GM21423 (cell line): Measurements from ENCODE around the gene NINJ2.

Experiments
- ATAC-seq: cut with Tn5 transposase; IDR thresholded peaks from one replicate; pipeline ENCODE4 v1.9.1; 2021; ENCODE audit warnings: mild to moderate bottlenecking, moderate library complexity; ENCODE audit not compliant: unreplicated experiment

The NINJ2 gene

DNA sequence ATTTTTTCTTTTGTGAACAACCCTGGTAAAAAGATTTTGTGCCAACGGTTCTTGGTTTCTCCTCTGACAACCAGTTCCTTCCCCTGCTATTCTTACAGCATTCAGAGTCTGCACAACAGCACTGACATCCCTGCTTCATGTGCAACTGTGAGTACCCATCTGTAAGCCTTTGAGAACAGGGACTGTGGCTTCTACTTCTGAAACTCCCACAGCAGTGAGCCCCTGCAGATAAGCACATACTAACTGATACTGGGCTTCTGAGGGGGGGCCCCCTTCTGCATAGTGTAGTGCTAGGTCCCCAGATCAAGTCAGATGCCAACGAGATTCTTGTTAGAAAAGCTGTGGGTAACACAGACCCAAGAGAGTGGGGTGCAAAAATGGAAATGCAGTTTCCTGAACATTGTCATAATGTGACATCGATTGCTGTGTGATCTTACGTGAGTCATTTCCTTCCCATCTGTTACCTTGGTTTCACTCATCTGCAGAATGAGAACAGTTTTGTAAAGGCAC lies 11.1 kb upstream of the NINJ2 start:
- peak; percentile 80 for ATAC-seq

DNA sequence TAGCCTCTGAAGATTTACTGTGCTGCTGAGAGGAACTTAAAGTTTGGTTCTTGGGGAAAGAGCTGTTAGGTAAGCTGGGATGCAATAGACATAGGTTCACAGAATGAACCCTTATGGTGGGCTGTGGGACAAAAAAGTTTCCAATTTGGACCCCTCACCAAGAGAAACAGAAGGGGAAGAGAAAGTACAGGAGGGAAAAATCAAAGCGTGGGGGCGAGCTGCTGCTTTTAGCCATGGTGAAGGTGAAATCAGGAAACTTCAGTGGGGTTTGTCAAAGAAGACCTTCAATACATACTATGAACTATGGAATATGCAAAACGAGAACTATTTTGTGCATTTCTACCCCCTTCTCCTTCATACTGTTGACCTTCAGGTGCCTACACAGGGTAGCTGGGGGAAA lies 10.6 kb upstream of the NINJ2 start:
- ATAC-seq, result peak; percentile 10

DNA sequence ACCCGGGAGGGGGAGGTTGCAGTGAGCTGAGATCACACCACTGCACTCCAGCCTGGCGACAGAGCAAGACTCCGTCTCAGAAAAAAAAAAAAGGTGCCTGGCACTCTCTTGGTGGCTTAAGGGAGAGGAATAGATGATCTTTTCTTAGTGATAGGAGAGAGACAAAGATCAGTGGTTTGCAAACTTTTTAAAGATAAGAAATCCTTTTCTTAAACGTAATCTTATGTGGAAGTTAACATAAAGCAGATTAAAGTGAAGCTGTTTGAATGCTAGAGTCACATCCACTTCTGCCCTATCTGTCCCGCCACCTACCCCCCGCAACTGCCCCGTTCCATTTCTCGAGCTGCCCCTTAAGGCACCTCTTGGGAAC lies 6.3 kb upstream of the NINJ2 start:
- no peak for ATAC-seq

DNA sequence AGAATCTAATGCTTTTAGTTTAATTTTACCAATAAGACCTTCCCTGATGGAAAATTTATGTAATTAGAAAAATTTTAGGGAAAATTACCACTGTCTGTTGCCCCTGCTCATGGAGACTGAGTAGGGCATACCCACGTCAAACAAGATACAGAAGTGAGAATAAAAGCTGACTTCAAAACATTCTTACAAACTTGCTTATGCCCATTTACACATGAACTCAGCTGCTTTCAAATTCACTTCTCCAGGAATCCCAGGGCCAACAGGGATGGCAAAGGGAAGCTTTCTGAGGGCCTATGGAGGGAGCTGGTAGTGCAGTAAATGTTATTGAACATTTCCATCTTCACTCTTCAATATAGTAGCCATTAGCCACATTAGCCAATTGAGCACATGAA lies 4.8 kb upstream of the NINJ2 start:
- ATAC-seq, result no peak

DNA sequence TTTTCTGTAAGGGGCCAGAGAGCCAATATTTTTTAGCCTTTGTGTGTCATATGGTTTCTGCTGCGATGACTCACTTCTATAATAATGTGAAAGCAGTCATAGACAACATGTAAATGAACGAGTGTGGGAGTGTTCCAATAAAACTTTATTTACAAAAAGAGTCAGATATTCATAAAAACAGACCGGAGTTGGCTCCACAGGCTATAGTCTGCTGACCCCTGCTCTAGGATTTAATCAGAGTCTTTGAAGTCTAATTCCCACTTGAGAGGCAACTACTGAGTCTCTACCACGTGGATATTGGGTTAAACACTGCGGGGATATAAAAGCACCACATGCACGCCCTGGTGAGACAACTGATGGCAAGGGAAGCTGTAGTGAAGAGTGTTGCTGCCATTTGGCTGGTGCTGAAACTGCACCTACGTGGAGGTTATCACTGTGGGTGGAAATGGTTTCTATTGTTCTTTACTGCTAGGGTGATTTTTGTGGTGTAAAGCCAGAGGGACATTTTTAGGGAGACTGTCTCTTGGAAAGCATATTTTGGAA lies 3.6 kb upstream of the NINJ2 start:
- ATAC-seq, result no peak

DNA sequence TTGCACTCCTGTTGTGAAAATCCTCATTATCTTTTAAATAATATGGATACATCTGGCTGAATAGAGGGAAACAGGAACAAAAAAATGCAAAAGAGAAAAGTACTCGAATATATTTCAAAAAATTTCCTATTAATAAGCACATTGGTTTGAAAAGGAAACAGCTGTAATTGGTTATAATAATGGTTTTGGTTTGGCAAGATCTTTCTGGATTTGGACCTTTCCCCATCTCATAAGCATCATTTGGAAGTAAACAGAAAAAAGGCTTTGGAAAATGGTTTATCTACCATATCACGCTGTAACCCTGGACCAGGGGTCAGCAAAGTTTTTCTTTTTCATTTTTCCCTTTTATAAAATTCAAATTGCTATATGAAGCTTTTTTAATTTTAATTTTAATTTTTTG lies 2.8 kb upstream of the NINJ2 start:
- no peak for ATAC-seq

DNA sequence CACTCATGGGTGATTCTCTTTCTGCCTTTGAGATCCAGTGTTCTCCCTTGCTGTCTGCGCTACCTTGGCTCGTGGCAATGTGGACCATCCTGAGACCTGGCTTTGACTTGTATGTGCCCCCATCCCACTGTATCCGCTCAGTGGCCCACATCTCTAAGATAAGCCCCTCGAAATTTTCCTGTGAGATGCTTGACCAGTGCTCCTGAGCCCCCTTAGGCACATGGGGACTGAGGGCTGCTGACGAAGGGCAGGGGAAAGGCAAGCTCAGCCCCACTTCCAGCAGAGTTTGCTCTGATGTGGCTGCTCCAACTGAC lies 1.5 kb upstream of the NINJ2 start:
- ATAC-seq, result no peak

DNA sequence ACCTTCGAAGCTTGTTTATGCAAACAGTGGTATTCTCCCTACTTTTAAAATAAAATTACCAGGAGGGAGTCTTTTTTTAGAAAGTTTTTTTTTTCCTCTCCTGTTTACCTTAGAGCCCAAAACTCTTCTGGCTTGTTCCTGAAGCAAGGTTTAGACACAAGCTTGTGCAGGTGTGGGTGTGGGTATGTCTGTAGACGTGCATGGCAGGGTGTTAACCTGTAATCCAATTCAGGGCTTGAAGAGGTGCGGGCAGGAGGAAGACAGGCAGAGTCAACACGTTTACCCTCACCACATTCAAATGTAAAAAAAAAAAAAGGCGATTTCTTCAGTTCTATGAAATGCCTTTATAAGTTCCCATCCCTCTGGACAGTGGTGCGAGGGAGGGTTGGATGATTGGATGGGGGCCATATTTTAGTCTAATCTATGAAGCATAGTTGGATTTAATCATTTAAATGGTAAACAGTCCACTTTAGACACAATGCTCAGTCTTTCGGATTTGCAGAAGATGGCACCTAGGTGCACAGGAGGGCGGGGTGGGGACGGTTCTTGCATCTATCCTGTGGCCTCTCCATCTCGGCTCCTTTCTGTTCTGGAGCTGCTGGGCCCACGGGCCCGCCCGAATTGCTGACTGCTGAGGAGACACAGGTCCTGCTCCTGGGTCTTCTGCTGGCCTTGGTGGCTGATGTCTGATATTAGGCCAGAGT lies 982 bp upstream of the NINJ2 start:
- no peak for ATAC-seq

DNA sequence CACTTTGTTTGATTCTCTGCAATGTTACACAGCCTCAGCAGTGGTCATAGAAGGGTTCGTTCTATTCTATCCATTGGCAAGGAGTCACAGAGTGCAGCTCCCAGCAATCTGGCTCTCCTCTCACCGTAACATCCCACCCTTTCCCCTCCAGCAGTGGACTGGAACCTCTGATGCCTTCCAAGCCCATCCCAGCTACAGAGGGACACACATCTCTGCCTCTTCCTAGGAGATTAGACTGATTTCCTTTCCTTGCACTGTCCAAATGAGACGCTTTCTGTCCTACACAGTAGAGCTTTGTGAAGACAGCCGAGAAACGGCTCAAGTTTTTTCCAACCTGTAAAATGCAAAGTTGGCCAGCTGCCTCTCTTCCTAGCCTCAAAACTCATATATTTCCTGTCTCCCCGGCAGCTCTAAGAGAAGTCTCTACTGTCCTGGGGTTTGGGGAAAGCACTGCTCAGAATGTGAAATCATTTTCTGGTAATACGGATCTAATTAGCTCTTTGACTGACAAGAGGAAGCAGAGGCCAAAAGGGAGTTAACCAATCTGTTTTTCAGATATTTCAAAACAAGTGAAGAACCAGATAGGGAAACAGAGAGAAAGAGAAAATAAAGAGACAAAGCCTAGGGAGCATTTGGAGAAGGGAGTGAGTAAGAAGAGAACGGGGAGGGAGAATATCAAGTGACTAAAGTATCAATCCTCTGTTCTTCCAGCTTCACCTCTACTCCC lies 516 bp downstream of the NINJ2 start:
- no peak for ATAC-seq

DNA sequence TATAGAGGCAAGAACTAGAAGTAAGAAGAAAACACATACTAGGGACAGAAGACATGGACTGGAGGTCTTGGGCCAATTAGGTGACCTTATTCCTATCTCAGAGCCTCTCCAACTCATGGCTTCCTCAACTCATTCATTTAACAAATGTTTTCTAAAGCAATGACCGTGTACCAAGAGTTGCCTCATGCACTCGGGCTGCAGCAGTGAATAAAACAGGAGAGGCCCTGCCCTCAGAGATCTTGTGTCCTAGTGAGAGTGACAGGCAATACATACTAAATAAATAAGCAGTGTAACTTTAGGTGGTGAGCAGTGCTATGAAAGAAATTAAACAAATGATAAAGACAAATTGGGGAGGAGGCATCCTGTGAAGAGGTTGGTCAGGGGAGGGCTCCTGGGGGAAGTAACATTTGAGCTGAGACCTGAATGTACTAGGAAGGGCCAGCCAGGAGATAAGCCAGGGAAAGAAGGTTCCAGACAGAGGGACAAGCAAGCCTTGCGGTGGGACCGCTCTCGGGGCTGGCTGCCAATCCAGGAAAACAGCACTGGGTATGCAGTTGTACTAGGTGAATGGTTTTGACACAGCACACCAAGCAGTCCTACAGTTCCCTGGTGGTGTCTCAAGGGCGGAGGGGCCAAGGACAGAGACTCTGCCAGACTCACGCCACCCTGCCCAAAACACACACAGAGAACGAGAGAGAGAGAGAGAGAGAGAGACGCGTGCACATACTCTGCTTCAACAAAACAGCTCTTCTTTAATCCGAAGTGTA lies 1.3 kb downstream of the NINJ2 start:
- no peak for ATAC-seq

DNA sequence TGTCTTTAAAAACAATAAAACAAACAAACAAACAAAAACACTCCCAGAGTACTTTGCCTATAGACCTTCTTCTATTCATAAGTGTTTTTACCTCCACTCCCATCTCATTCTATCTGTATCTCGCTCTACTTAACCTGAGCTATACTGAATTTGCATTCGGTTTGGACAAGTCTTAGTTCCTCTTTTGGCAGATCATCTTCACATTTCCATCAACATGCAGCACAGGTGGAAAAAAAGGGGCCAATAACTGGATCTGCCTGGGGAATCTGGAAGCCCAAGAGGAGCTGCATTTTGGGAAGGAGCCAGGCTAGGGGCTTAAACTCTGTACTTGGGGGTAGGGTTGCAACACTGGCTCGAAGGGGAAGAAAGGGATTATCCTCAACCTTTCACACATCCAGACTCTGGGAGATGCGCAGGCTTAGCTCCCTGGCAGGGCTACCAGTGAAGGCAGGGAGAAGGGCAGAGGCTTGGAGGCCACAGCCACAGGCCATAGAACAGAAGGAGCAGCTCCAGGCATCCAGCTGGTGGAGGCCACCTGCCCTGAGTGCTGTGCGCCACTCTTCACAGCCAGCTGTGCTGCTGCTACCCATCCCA lies 4.1 kb downstream of the NINJ2 start:
- ATAC-seq, result peak; percentile 82

DNA sequence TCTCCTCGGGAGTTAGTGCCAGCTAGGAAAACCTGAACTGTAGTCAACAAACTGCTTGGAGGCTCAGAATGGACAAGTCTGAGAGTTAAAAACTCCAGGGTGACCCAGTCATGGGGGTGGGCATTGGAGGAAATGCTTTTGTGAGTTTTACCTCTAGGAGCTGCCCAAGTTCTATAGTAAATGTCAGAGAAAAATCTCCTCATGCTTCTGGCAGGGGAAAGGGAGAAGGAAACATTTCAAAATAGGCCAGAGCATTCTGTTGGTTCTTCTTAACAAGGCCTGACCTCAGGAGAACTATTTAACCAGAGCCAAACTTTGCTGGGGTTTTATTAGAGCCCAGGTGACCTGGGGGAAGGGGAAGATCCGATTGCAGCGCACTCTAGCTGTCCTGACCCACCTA lies 12.3 kb downstream of the NINJ2 start:
- no peak for ATAC-seq

DNA sequence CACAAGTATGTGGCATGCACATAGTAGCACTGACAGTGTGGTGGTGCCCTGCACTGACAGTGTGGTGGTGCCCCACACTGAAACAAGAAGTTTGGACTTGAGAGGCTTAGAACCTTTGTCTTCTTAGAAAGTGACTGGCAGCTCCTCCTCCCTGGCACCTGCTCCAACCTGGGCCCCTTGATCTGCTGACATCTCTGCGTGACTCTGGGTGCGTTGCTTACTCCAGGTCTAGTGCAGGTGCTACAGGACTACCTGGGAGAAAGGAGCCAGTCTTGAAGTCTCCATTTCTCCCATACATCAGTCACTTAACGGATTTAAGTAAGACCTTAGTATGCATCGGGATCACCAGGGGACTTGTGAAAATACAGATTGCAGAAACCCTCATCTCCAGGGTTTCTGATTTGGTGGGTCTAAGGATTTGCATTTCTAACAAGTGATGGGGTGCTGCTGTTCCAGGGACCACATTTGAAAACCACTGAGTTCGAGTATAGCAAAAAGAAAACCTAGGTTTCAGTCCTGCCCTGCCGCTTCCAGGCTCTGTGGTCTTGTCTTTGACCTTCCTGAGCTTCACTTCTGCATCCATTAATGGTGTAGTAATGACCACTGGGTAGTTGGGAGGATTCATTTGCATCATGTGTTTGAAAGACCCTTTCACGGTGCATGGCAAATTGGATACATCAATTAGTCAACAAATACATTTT lies 15.7 kb downstream of the NINJ2 start:
- ATAC-seq, result no peak

DNA sequence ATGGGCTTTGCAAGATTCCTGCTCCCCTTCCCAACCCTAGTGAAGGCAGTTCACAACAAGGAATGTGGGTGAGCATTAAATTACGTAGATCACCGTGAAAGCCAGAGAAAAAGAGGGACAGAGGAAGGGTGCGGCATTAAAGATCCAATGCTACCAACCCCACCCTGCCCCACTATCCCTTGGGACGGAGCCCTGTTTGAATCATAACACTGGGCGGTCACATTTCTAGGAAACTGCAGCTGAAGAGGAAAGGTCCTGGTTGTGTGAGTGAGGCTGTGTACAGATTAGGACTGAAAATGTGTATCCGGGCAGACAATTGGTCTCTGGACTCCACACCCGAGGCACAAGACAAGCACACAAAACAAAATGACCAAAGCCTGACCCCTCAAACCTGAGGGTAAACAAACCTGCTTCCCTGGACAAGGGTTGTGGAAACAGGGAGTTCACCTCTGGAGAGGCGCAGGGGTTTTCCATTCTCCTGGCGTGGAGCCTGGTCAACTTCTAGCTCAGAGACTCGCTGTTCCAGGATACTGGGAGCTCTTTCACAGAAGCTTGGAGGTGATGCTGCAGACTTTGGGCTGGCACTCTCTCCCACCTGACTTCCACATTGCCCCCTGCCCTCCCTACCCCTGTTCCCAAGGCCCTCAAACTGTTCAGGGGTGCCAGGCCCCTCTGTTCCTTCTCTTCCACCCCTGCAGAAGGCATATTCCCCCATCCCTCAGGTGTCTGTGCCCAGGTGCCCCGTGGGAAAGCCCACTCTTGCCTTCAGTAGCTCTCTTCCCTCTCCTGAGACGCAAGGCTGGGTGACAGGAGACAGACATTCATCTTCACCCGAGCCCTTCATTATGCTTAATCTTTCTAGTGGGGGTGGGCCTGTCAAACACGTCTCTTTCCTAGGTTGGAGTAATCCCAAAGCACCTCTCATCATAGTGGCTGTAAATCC lies 16.5 kb downstream of the NINJ2 start:
- ATAC-seq, result no peak

DNA sequence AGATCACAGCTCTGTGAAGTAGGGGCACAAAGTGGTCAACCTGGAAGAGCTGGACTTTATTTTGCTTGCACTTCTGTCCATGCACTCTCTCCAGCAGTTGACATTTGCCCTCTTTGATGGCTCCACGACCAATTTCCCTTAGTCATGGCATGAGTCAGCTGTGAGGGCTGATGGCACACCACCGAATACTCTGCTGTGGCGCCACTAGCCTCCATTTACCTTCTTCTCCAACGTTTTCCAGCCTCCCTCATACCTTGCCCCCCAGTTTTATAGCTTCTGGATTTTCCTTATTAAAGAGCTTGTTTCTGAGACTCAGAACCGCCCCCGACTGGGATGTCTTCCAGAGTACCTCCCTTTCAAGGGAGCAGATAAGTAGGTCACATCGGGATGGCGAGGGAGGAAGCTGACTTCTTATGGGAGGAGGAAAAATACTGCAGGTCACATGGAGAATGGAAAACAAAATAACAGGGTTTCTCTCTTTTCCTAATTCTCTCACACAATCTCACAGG lies 17.6 kb downstream of the NINJ2 start:
- ATAC-seq, result no peak

DNA sequence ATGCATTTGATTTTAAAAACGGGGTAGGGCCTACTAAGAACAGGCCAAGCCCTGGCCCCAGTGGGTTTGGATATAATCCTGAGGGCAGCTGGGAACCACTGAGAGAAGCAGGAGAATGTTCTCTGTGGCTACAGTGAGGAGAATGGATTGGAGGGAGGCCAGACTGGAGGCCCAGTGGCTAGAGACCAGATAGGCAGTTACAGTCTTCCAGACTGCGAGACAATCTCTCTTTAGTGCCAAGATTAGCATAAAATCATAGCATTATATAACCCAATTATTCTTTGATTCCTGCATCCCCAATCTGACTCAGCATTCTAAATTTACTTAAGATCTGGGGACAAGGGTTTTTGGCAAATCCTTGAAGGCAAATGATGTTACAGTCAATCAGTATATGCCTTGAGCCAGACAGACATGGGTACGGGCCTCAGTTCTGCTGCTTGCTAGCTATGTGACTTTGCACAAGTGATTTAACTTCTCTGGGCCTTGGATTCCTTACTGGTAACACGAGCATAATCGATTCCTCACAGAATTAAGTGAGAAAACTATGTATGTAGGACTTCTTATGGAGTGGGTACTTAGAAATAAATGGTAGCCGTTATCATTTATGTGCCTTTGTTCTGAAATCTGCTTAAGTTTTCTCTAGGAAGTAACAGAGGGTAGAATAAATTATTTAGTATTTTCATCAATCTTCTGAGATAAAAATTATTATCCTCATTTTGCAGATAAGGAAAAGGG lies 18.3 kb downstream of the NINJ2 start:
- ATAC-seq, result no peak

DNA sequence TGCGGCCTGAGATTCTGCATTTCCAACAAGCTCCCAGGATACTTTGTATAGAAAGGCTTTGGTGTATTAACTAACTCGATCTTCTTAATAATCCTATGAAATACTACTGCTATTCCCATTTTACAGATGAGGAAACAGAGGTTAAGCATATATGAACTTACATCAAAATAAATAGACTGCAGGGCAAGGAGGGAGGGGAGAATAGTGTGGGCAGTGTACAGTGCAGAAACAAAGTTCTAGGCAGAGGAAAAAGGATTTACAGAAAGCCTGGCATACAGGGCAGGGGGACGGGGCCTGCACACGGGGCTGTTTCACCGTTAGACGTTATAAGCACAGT lies 19.0 kb downstream of the NINJ2 start:
- no peak for ATAC-seq

DNA sequence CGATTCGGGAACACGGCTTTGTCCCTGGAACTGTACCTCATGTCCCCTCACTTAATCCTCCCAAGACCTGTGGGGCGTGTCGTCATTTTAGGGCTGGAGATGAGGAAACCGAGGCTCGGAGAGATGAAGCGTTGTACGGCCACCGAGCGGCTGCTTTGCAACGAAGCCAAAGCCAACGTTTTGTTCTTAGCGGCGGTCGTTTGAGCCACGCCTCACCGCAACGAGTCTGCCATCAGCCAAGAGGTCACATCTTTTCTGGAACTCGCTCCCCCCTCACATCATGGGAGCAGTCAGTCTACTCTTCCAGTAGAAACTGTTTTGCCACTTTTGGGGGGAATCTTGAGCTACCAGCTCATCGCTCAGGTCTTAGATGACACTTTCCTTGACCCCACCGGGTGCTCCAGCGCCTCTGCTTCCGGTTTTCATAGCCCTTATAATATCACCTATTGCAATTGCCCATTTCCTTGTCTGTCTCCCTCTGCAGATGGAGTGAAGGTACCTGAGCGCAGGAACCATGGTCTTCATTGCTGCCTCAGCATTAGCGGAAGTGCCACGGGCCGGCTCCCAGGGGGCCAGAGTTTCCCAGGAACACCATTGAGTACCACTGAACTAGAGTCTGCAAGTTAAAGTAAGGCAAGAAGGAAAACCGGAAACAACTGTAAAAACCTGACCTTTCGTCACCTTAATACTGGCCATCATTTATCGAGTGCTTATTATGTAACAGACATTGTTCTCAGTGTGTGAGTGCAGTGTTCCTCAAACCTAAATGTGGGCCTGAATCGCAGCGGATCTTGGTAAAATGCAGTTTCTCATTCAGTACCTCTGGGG lies 19.6 kb downstream of the NINJ2 start:
- ATAC-seq, result no peak
